Cardiac fibroblast (primary cell): ENCODE results near the gene METRN.

ENCODE experiments used
- DNase-seq, 2 donors: peaks; one replicate each; pipeline versions ENCODE4 v3.0.0 to v3.0.0-alpha.2; 2010; ENCODE audit warnings: low read depth in 2 of 2
- H3K4me3 ChIP-seq, 2 donors: replicated peaks in 1 of 2; 1 replicate in 1 of 2; 2 replicates in 1 of 2; pipeline ENCODE4 v1.5.1; 2011; ENCODE audit warnings: low read depth in 2 of 2, low read length in 2 of 2, mild to moderate bottlenecking in 2 of 2, moderate library complexity in 1 of 2
- CTCF ChIP-seq: IDR thresholded peaks from one replicate; pipeline ENCODE4 v1.5.1; 2011; ENCODE audit warnings: low read depth, mild to moderate bottlenecking, low read length, inconsistent platforms

Gene METRN

GRCh38 chr16:702341-702740 lies 12.6 kb upstream of the METRN start:
- DNase-seq: no peak
- no peak for TF ChIP-seq CTCF
- no peak overlapping the region for H3K4me3 ChIP-seq

GRCh38 chr16:703406-703805 lies 11.5 kb upstream of the METRN start:
- no peak for TF ChIP-seq CTCF
- no peak overlapping the region for H3K4me3 ChIP-seq
- DNase-seq: no peak

- no peak overlapping the region for H3K4me3 ChIP-seq
- no peak for TF ChIP-seq CTCF
- DNase-seq: no peak
These were observed 10.9 kb upstream of the METRN start for GRCh38 chr16:704047-704446.

GRCh38 chr16:704552-705380 lies 10.2 kb upstream of the METRN start:
- peak overlapping the region in 1 of 2 donors; percentile 24 for H3K4me3 ChIP-seq
- no peak for TF ChIP-seq CTCF
- DNase-seq: no peak

GRCh38 chr16:705431-706188 lies 9.3 kb upstream of the METRN start, which contains the start of gene FBXL16:
FBXL16 (minus strand) TSS chr16:705801; CDS start chr16:697405, 8,396 bp downstream.
- TF ChIP-seq CTCF: no peak
- peak within 1 kb of the TSS in 1 of 2 donors; percentile 24 for H3K4me3 ChIP-seq
- no peak for DNase-seq

GRCh38 chr16:706189-707061 lies 8.5 kb upstream of the METRN start:
- DNase-seq: no peak
- TF ChIP-seq CTCF: no peak
- no peak overlapping the region for H3K4me3 ChIP-seq
